Hematopoietic multipotent progenitor cell (in vitro differentiated cells): ENCODE results near the gene SERINC5. TPM values are rescaled to one million over a fixed set of nuclear protein-coding genes. Genes with fewer than 3 reads are reported as not detected.
"Not testable (repeated sequence)": the region's sequence is repeated elsewhere in the genome, so short reads cannot be mapped to it uniquely, and the experiment has no call there.

Experiments used
- DNase-seq, 3 donors: peaks; one replicate each; pipeline ENCODE4 v3.0.0-alpha.2; 2011 to 2015; ENCODE audit warnings: low read depth in 2 of 3, low spot score in 2 of 3
- total RNA-seq: library from RNA; depleted of rRNA; stranded (reverse); fragments of >200 nt; gene quantifications from one replicate; pipeline ENCODE4 v1.2.3, GENCODE V29; 2012

Gene SERINC5
- total RNA-seq, 1 donor, result 13.7 TPM

GRCh38 chr5:80181618-80182211 is 74.1 kb downstream of the SERINC5 start:
- DNase-seq, result peak; percentile 53 to 79 (median 62)

GRCh38 chr5:80177236-80177635 is 78.6 kb downstream of the SERINC5 start:
- DNase-seq, result no peak

GRCh38 chr5:80175337-80175736 is 80.5 kb downstream of the SERINC5 start:
- no peak for DNase-seq

GRCh38 chr5:80174790-80175189 is 81.1 kb downstream of the SERINC5 start:
- no peak for DNase-seq

- no peak for DNase-seq
Measured at GRCh38 chr5:80172067-80172695, 83.7 kb downstream of the SERINC5 start.

- DNase-seq, result no peak
Measured at GRCh38 chr5:80170117-80170535, 85.7 kb downstream of the SERINC5 start.

GRCh38 chr5:80168388-80169028 is 87.3 kb downstream of the SERINC5 start:
- DNase-seq, result no peak

- DNase-seq, result no peak
Measured at GRCh38 chr5:80165452-80165851, 90.4 kb downstream of the SERINC5 start.

- no peak for DNase-seq
Measured at GRCh38 chr5:80161165-80161564, 94.7 kb downstream of the SERINC5 start.

- no peak for DNase-seq
Measured at GRCh38 chr5:80160242-80160641, 95.6 kb downstream of the SERINC5 start.

GRCh38 chr5:80159133-80159815 is 96.6 kb downstream of the SERINC5 start:
- DNase-seq, result no peak

GRCh38 chr5:80156156-80156555 is 99.7 kb downstream of the SERINC5 start:
- DNase-seq, result no peak

GRCh38 chr5:80154749-80155148 is 101.1 kb downstream of the SERINC5 start:
- DNase-seq, result no peak

- not testable (repeated sequence) for DNase-seq
Measured at GRCh38 chr5:80154289-80154688, 101.6 kb downstream of the SERINC5 start.

GRCh38 chr5:80153586-80154126 is 102.2 kb downstream of the SERINC5 start:
- DNase-seq, result no peak

- no peak for DNase-seq
Measured at GRCh38 chr5:80152778-80153177, 103.1 kb downstream of the SERINC5 start.

- no peak for DNase-seq
Measured at GRCh38 chr5:80151890-80152289, 104.0 kb downstream of the SERINC5 start.

- DNase-seq, result no peak
Measured at GRCh38 chr5:80150731-80151130, 105.1 kb downstream of the SERINC5 start.

GRCh38 chr5:80149161-80149609 is 106.7 kb downstream of the SERINC5 start:
- DNase-seq, result no peak

- no peak for DNase-seq
Measured at GRCh38 chr5:80147119-80147815, 108.6 kb downstream of the SERINC5 start.

GRCh38 chr5:80146046-80146445 is 109.8 kb downstream of the SERINC5 start:
- DNase-seq, result no peak
